ENCODE results near the gene TSHZ3. TPM values are rescaled to one million over a fixed set of nuclear protein-coding genes. Genes with fewer than 3 reads are reported as not detected.

The TSHZ3 gene
- total and polyA plus RNA-seq, 2 of the 13 experiments (the other 11 are each of a cell fraction or from before 2014, with no cell fraction given): not detected

- no peaks in the 10 kb centered on the region for H3K9me3 ChIP-seq (ENCODE audit: low read length)
- no peak overlapping the region for H3K9ac ChIP-seq (ENCODE audit: insufficient read depth, low read depth, low read length)
- intact Hi-C loops (cut with micrococcal nuclease; ENCODE audit: unreplicated experiment): no loop called here
- H3K27ac ChIP-seq (ENCODE audit: extremely low read length, insufficient read depth, low read length): no peak overlapping the region
- no peak overlapping the region for H3K4me2 ChIP-seq (ENCODE audit: low read depth, low read length)
- 22% methylated on average over 8 of the region's 9 CpGs for WGBS (ENCODE audit: low lambda C conversion rate)
- no peaks in the 10 kb centered on the region for H3K36me3 ChIP-seq (replicated peaks in 1 of 2; ENCODE audit: control insufficient read depth in 1 of 2, insufficient read depth in 2 of 2, low read length in 2 of 2)
- no peaks in the 10 kb centered on the region for H3K79me2 ChIP-seq (ENCODE audit: insufficient read depth, low read length)
- ATAC-seq (no peak), FAIRE-seq (no peak), DNase-seq (ENCODE audit: low spot score) (no peak)
- in situ Hi-C loops (cut with HindIII; ENCODE audit: extremely low pct_ligation_motif_present, low pct_unique_long_range_greater_than_20kb): no loop called here
- H3K4me1 ChIP-seq (ENCODE audit: insufficient read depth, low read length): no peaks in the 10 kb centered on the region
- no peak overlapping the region for H3K4me3 ChIP-seq (replicated peaks in 1 of 3; ENCODE audit: insufficient read depth in 1 of 3, low read depth in 2 of 3, low read length in 3 of 3)
- BruUV-seq (replicated peaks): no TSS peak
- TF ChIP-seq ZSCAN12 (CRISPR knock-in tag; IDR thresholded peaks at IDR 0.05): no peak
- no peak for TF ChIP-seq REPIN1 (CRISPR knock-in tag; IDR thresholded peaks at IDR 0.05; ENCODE audit: borderline replicate concordance, low read depth)
- no peak for TF ChIP-seq SRY (CRISPR knock-in tag; IDR thresholded peaks at IDR 0.05)
- TF ChIP-seq ZNF543 (CRISPR knock-in tag; IDR thresholded peaks at IDR 0.05): no peak
- TF ChIP-seq BRCA1 (CRISPR knock-in tag; IDR thresholded peaks at IDR 0.05): no peak
- no peak for TF ChIP-seq ZNF205 (CRISPR knock-in tag; IDR thresholded peaks at IDR 0.05)
- no peak for TF ChIP-seq MATR3 (CRISPR knock-in tag; IDR thresholded peaks at IDR 0.05)
- no peak for TF ChIP-seq ZBTB3 (CRISPR knock-in tag; IDR thresholded peaks at IDR 0.05; ENCODE audit: borderline replicate concordance, low read depth)
- TF ChIP-seq ZBTB43 (CRISPR knock-in tag; conservative IDR thresholded peaks at IDR 0.05): no peak
- no peak for TF ChIP-seq SCMH1 (CRISPR knock-in tag; IDR thresholded peaks at IDR 0.05; ENCODE audit: borderline replicate concordance)
- no peak overlapping the region for H2AFZ ChIP-seq (ENCODE audit: low read length)
- H4K20me1 ChIP-seq (ENCODE audit: insufficient read depth, low read length): no peaks in the 10 kb centered on the region
- POLR2A ChIA-PET: no interaction called here
- CTCF ChIA-PET (ENCODE audit: low intra/inter-chr PET ratio, low total read pairs): no interaction called here
- peaks cover 2 to 46% of the 10 kb centered on the region in 2 experiments; a peak in 3 of 5 replicates for H3K27me3 ChIP-seq (ENCODE audit: control insufficient read depth in 1 of 2, insufficient read depth in 2 of 2, low read length in 2 of 2)
Measured at GRCh38 chr19:31344403-31344802, 4.8 kb downstream of the TSHZ3 start.

Data from HepG2 (cell line).